GM18499 (cell line): ENCODE measurements around the gene CBX1.

Source experiments
- ATAC-seq: cut with Tn5 transposase; IDR thresholded peaks from one replicate; pipeline ENCODE4 v1.9.1; 2021; ENCODE audit warnings: moderate number of reproducible peaks; ENCODE audit not compliant: insufficient read depth, unreplicated experiment

CBX1 gene

GRCh38 chr17:48031966-48032365 is 69.3 kb downstream of the CBX1 start:
- no peak for ATAC-seq

- ATAC-seq: no peak
Measured at GRCh38 chr17:48030531-48030930, 70.7 kb downstream of the CBX1 start.

- ATAC-seq: no peak
Measured at GRCh38 chr17:48028736-48029135, 72.5 kb downstream of the CBX1 start.

GRCh38 chr17:48027322-48027981 is 73.8 kb downstream of the CBX1 start:
- ATAC-seq: no peak

GRCh38 chr17:48026502-48027321 is 74.6 kb downstream of the CBX1 start:
- ATAC-seq: no peak

GRCh38 chr17:48025904-48026501 is 75.3 kb downstream of the CBX1 start:
- ATAC-seq: no peak

- peak; percentile 64 for ATAC-seq
Measured at GRCh38 chr17:48025040-48025903, 76.0 kb downstream of the CBX1 start.

GRCh38 chr17:48024149-48025039 is 76.9 kb downstream of the CBX1 start:
- no peak for ATAC-seq

GRCh38 chr17:48023400-48024148 is 77.7 kb downstream of the CBX1 start:
- no peak for ATAC-seq

- ATAC-seq: no peak
Measured at GRCh38 chr17:48022901-48023300, 78.4 kb downstream of the CBX1 start.

- no peak for ATAC-seq
Measured at GRCh38 chr17:48021934-48022333, 79.3 kb downstream of the CBX1 start.
